ENCODE results near the gene AFP.

Gene AFP

GRCh38 chr4:73415807-73416238 is 20.2 kb upstream of the AFP start:
- DNase-seq: no peak

DNA sequence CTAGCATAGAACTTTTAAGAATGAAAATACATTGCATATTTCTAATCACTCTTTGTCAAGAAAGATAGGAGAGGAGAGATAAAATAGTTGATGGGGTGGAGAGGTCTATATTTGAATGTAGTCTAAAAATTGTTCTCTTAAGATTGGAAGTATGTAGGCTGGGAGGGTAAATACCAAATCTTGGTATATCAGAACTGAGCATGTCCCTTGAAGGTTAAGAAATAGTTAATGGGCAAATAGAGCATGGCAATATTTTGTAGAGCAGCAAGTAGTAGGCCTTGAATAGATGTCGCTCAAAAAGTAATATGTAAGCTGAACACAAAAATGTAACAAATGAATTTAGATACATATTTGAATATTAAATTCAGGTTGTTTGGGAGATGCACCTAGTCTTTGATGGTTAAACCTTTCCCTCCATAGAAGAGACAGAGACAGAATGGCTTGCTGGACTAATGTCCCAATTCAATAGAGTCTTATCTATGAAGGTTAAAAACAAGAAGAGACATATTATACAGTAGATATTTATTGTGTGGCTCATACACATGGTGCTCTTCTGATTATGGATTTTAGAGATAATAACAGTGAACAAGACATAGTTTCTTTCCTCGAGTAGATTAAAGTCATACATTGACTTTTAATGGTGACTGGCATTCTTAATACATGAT is 19.5 kb upstream of the AFP start:
- no peak for DNase-seq

- DNase-seq: no peak
Observed at GRCh38 chr4:73417342-73417741, 18.7 kb upstream of the AFP start.

- DNase-seq: no peak
Observed at GRCh38 chr4:73417973-73418372, 18.0 kb upstream of the AFP start.

- no peak for DNase-seq
Observed at GRCh38 chr4:73418677-73419076, 17.3 kb upstream of the AFP start.

- DNase-seq: no peak
Observed at GRCh38 chr4:73419106-73420038, 16.6 kb upstream of the AFP start.

DNA sequence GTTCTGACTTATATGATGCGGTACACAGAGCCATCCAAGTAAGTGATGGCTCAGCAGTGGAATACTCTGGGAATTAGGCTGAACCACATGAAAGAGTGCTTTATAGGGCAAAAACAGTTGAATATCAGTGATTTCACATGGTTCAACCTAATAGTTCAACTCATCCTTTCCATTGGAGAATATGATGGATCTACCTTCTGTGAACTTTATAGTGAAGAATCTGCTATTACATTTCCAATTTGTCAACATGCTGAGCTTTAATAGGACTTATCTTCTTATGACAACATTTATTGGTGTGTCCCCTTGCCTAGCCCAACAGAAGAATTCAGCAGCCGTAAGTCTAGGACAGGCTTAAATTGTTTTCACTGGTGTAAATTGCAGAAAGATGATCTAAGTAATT is 15.4 kb upstream of the AFP start:
- DNase-seq: no peak

DNA sequence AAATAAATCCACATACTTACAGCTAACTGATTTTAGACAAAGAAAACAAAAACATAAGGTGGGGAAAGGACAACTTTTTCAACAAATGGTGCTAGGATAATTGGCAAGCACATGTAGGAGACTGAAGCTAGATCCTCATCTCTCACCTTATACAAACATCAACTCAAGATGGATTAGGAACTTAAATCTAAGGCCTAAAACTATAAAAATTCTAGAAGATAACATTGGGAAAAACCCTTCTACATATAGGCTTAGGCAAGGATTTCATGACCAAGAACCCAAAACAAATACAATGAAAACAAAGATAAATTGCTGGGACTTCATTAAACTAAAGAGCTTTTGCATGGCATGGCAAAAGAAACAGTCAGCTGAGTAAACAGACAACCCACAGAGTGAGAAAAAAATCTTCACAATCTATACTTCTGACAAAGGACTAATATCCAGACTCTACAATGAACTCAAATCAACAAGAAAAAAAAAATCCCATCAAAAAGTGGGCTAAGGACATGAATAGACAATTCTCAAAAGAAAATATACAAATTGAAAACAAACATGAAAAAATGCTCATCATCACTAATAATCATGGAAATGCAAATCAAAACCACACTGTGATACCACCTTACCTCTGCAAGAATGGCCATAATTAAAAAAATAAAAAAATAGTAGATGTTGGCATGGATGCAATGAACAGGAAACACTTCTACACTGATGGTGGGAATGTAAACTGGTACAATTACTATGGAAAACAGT is 14.1 kb upstream of the AFP start:
- DNase-seq: no peak

DNA sequence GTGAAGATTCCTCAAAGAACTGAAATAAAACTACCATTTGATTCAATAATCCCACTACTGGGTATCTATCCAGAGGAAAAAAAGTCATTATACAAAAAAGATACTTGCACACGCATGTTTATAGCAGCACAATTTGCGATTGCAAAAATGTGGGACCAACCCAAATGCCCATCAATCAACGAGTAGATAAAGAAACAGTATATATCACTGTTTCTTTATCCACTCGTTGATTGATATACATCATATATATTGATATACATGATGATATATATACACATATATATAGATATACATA is 13.6 kb upstream of the AFP start:
- no peak for DNase-seq

DNA sequence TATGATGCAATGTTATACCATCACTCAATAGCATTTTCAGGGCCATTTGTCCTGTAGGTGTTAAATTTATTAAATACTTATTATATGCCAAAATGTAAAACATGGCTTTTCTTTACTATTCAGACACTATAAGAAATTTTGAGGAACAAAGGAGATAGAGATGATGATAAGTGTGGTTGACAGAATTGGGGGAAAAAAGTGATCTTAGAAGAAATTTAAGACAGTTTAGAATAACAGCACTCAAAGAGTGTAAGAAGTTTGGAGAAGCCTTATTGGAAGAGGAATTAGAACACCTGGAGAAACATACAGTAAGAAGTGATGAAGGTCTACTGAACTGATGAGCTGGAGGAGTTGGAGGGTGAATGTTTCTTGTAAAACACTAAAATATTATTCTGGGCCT is 12.8 kb upstream of the AFP start:
- DNase-seq: no peak

GRCh38 chr4:73426666-73427065 is 9.4 kb upstream of the AFP start:
- no peak for DNase-seq

- DNase-seq: no peak
Observed at GRCh38 chr4:73429118-73429517, 6.9 kb upstream of the AFP start.

- no peak for DNase-seq
Observed at GRCh38 chr4:73429826-73430587, 6.0 kb upstream of the AFP start.

- DNase-seq: no peak
Observed at GRCh38 chr4:73431813-73432168, 4.2 kb upstream of the AFP start.

- DNase-seq: no peak
Observed at GRCh38 chr4:73432169-73433000, 3.6 kb upstream of the AFP start.

DNA sequence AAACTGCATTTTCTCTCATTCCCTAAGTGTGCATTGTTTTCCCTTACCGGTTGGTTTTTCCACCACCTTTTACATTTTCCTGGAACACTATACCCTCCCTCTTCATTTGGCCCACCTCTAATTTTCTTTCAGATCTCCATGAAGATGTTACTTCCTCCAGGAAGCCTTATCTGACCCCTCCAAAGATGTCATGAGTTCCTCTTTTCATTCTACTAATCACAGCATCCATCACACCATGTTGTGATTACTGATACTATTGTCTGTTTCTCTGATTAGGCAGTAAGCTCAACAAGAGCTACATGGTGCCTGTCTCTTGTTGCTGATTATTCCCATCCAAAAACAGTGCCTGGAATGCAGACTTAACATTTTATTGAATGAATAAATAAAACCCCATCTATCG is 2.9 kb upstream of the AFP start:
- DNase-seq: no peak

DNA sequence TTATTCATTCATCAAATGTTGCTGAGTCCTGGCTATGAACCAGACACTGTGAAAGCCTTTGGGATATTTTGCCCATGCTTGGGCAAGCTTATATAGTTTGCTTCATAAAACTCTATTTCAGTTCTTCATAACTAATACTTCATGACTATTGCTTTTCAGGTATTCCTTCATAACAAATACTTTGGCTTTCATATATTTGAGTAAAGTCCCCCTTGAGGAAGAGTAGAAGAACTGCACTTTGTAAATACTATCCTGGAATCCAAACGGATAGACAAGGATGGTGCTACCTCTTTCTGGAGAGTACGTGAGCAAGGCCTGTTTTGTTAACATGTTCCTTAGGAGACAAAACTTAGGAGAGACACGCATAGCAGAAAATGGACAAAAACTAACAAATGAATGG is 1.7 kb upstream of the AFP start:
- DNase-seq: peak; percentile 15

DNA sequence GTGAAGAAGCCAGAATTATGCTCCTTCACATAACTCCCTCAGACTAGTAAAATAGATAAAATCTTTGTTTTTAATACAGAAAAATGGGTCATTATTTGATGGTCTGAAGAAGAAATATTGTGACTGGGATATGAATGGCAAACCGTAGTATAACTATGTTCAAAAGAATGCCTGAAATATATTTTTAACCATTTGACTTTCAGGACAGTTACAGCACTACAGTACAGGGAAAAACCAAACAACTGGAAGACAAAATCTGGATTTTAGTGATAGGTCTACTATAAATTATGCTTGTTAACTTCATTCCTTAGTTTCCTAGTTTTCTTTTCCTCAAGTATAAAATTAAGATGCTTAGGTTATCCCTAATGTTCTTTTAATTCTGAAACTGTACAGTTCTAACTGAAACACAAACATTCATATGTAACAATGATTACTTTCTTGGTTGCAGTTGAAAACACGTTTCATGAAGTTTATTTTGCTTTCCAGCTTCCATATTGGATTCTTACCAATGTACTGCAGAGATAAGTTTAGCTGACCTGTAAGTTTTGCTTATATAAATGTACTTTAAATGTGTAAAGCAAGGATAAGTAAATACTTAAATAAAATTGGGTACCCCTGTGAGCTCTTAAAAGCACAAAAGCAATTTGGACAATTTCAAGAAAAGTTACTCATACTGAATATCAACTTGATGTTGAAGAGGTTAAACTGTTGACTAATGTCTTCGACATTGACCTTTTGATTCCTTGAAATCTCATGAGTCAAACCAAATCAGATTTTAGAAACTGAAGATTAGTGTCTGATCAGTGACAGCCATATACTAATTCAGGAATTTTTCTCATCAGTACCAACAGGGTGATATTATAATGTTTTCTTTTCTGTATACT is 895 bp downstream of the AFP start:
- DNase-seq: no peak

- no peak for DNase-seq
Observed at GRCh38 chr4:73437558-73437956, 1.5 kb downstream of the AFP start.

DNA sequence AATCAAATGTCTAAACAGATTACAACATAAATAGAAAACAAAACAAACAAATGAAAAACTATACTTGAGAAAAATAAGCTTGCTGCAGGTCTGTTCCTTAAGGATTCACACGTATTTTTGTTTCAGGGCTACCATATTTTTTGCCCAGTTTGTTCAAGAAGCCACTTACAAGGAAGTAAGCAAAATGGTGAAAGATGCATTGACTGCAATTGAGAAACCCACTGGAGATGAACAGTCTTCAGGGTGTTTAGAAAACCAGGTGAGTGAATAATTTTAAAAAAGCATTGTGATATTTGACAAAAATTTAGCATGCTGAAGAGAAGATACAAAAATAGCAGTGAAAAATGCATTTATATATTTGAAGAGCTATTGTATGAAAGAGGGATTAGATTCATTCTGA is 2.0 kb downstream of the AFP start:
- no peak for DNase-seq

GRCh38 chr4:73438582-73439215 is 2.7 kb downstream of the AFP start:
- no peak for DNase-seq
